NCI-H2196 (cell line): ENCODE results near the gene MTF2.
"Not testable (repeated sequence)": the region's sequence is repeated elsewhere in the genome, so short reads cannot be mapped to it uniquely, and the experiment has no call there.

Experiments
- DNase-seq: peaks from one replicate; lab custom pipeline; 2025; ENCODE audit not compliant: unreplicated experiment; lab: John Stamatoyannopoulos, UW

Gene MTF2

DNA sequence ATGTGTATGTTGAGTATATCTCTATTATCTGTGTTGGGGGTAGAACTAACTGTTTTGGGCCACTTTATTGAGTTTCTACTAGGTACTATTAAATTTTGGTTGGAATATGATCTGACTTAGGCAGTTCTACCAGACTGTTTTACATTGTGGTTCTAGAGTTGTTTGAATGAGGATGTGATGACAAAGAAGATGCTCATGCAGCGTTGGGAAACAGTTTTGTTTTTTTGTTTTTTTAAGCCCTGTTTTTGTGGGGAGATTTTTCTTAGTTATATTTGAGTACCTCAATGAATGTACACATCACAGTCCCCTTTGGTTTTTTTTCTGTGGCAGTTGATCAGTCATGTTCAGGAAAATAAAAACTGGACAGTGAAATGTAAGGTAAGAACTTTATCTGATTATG is 61.0 kb downstream of the MTF2 start:
- DNase-seq, result no peak

GRCh38 chr1:93142161-93142560 is 63.1 kb downstream of the MTF2 start:
- no peak for DNase-seq

DNA sequence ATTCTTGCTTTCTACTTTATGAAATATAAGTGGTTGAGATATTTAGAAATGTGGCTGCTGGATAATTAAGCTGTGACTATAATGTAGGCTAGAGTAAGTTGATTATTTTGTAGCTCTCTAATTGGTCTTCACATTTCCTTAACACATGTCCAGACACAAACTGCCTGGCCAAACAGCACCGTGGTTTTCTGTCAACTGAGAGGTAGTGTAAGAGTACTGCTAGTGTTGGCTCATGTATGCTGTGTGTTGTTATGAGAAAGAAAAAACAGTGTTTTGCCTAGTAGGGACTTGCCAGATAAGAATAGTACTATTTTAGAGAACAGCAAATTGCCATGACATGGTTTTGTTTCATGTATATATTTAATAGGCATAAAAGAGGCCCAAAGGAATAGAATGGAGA is 64.1 kb downstream of the MTF2 start:
- no peak for DNase-seq

DNA sequence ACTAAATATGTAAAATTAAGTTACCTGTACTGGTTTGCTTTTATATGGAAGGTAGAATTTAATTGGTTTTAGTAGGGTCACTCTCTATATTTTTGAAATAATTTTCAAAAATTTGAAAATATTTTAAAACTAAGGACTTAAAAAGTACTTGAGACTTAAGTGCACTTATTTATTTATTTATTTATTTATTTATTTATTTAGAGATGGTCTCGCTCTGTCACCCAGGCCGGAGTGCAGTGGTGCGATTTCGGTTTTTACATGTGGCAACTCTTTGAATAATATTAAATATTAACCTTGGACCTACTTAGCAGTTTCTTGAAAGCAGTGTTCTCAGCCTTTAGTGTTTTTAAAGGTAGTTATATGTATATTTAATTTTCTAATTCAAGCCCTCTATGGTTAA is 64.7 kb downstream of the MTF2 start:
- DNase-seq, result no peak

- no peak for DNase-seq
These were observed 68.9 kb downstream of the MTF2 start for GRCh38 chr1:93148001-93148400.

DNA sequence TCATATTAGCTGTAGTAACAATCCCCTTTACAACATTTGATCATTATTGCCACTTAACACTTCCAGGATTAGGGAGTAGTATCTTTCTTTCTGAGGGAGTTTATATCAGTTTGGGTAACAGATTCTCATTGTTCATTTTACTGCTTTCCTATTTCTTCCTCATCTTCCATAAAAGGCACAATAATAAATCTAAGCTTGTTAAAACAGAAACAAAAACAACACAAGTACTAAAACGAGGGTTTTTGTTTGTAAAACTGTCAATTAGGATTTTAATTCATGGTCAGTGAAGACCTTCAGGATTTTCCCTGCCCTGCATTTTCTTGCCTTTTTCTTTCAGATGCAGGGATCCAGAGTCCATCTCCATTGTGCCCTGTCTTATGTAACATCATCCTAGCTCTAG is 71.6 kb downstream of the MTF2 start:
- no peak for DNase-seq

GRCh38 chr1:93151474-93151873 is 72.4 kb downstream of the MTF2 start:
- DNase-seq, result no peak

GRCh38 chr1:93152835-93153234 is 73.8 kb downstream of the MTF2 start:
- no peak for DNase-seq

GRCh38 chr1:93154898-93155297 is 75.8 kb downstream of the MTF2 start:
- no peak for DNase-seq

DNA sequence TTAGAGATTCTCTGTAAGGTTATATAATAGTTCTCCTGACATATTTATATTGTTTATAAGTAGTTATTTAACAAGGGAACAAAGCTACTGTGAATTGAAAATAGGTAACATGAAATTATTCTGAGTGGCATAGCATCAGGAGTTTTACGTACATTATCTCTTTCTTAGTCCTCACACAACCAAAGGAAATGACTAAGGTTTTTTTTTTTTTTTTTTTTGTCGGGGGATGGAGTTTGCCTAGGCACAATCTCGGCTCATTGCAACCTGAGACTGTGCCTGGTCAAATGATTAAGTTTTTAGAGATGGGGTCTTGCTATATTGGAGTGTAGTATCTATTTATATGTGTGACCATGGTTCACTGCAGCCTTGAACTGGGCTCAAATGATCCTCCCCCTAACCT is 76.3 kb downstream of the MTF2 start:
- DNase-seq, result no peak

GRCh38 chr1:93159337-93159736 is 80.3 kb downstream of the MTF2 start:
- DNase-seq, result no peak

DNA sequence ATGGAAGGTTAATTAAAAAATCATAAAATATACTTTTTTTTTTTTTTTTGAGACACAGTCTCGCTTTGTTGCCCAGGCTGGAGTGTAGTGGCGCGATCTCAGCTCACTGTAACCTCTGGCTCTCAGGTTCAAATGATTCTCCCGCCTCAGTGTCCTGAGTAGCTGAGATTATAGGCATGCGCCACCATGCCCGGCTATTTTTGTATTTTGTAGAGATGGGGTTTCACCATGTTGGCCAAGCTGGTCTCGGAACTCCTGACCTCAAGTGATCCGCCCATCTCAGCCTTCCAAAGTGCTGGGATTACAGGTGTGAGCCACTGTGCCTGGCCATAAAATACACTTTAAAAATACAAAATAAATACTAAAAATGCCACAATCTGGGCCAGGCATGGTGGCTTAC is 84.2 kb downstream of the MTF2 start:
- not testable (repeated sequence) for DNase-seq

DNA sequence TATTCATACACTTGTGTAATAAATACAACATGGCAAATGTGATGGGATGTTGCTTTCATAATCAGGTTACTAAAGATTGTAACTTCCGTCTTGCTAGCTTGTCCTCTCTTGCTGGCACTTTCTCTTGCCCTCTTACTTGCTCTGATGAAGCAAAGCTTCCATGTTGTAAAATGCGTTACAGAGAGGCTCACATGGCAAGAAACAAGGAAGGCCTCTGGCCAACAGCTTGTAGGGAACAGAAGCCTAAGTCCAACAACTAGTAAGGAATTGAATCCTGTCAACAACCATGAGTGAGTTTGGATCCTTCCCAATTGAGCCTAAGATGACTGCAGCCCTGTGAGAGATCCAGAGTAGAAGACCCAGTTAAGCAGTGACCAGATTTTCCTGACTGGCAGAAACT is 85.7 kb downstream of the MTF2 start:
- no peak for DNase-seq

GRCh38 chr1:93165895-93166294 is 86.8 kb downstream of the MTF2 start:
- not testable (repeated sequence) for DNase-seq

DNA sequence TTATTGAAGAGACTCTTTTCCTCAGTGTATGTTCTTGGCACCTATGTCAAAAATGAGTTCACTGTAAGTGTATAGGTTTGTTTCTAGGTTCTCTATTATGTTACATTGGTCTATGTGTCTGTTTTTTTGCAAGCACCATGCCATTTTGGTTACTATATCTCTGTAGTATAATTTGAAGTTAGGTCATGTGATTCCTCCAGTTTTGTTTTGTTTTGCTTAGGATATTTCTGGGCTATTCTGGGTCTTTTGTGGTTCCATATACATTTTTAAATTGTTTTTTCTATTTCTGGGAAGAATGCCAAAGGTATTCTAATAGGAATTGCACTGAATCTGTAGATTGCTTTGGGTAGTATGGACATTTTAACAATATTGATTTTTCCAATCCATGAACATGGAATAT is 87.9 kb downstream of the MTF2 start:
- no peak for DNase-seq

DNA sequence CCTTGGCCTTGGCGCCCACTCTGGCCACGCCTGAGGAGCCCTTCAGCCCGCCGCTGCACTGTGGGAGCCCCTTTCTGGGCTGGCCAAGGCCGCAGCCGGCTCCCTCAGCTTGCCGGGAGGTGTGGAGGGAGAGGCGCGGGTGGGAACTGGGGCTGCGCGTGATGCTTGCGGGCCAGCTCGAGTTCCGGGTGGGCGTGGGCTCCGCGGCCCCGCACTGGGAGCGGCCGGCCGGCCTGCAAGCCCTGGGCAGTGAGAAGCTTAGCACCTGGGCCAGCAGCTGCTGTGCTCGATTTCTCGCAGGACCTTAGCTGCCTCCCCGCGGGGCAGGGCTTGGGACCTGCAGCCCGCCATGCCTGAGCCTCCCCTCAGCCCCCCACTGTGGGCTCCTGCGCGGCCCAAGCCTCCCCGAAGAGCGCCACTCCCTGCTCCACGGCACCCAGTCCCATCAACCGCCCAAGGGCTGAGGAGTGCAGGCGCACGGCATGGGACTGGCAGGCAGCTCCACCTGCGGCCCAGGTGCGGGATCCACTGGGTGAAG is 91.1 kb downstream of the MTF2 start:
- DNase-seq, result not testable (repeated sequence)

GRCh38 chr1:93171549-93172034 is 92.5 kb downstream of the MTF2 start:
- DNase-seq, result no peak

GRCh38 chr1:93172778-93173177 is 93.7 kb downstream of the MTF2 start:
- DNase-seq, result no peak

- not testable (repeated sequence) for DNase-seq
These were observed 95.6 kb downstream of the MTF2 start for GRCh38 chr1:93174638-93175037.

DNA sequence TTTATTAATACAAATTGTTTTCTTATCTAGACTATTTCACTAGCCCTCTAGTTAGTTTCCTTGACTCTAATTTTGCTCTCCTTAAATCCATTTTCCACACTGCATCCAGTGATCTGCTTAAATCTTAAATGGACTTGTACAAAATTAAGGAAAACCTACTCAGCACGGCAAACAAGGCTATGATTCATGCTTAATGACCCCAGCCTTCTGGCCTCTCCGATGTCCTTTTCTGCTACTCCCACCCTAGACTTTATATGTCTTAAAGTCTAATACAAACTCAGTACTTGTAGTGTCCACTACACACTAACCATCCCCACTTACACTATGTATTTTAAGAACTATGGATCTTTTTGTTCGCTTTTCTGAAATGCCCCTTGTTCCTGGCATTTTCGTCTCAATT is 98.9 kb downstream of the MTF2 start:
- DNase-seq, result no peak

GRCh38 chr1:93178418-93178817 is 99.3 kb downstream of the MTF2 start:
- DNase-seq, result no peak

DNA sequence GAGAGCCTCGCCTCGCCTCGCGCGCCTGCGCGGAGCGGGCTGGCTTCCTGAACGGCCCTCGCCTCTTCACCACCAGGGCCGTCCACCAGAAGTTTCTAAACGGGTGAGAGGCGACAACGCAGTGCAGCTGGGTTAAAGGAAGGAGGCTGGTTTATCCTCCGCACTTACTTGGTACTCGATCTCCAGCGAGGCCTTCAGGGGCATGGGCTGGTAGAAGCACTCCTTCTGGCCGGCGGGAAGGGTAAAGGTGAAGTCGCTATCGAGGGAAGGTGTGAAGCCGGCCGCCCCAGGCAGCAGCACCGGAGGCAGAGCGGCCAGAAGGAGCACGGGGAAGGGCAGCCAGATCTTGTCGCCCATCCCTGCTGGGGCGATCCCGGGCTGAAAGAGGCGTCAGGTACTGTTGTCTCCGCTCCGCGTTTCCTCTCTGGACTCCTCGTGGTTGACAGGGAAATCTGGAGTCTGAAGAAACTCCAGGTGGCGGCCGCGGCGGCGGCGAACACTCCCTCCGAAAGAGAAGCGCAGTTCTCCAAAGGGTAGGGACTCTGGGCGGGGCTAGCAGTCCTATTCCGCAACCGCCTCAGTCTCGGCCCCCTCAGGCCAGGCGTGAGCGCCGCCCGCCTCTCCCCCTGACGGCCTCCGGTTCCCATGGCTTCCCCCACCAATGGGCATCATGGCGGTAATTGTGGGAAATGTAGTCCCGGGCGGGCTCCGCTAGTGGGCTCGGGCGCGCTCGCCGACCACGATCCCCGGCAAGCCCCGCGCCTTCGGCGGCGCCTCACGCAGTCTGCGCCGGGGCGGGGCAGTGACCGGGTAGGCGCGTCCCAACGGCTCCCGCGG is 101.0 kb downstream of the MTF2 start, which contains the start of gene TMED5:
Gene TMED5 (minus strand): TSS at position 528 of the 837 bp plus-strand sequence. CDS start 171 bp downstream, at position 357.
- peak; percentile 98 for DNase-seq
